ENCODE results near the gene FGF8. TPM values are rescaled to one million over a fixed set of nuclear protein-coding genes. Genes with fewer than 3 reads are reported as not detected.

The FGF8 gene
- total and polyA plus RNA-seq, 9 of the 15 experiments (the other 6 are each of a cell fraction or from before 2014, with no cell fraction given), result 0.13 to 0.82 (median 0.37) TPM; not detected in 5

GRCh38 chr10:101749047-101750016, 26.6 kb downstream of the FGF8 start (continued):
- TF ChIP-seq MGA (IDR thresholded peaks at IDR 0.05), result peak; percentile 72
- no peak for TF ChIP-seq FUS (optimal IDR thresholded peaks at IDR 0.05; ENCODE audit: low read depth, low read length)
- 0 out of 2 replicates have a peak, but pooled peaks have one; percentile 21 for TF ChIP-seq HDAC2 (IDR thresholded peaks at IDR 0.05)
- no peak for TF ChIP-seq FOXP4 (CRISPR knock-in tag; IDR thresholded peaks at IDR 0.05; ENCODE audit: borderline replicate concordance)
- TF ChIP-seq YY1 (IDR thresholded peaks at IDR 0.05; ENCODE audit: borderline replicate concordance in 1 of 3, control insufficient read depth in 1 of 3, extremely low read depth in 1 of 3, insufficient read depth in 3 of 3, insufficient read length in 1 of 3, insufficient replicate concordance in 2 of 3, low read depth in 1 of 3, low read length in 2 of 3), result no peak
- no peak for TF ChIP-seq BACH1 (tag; IDR thresholded peaks at IDR 0.05)
- TF ChIP-seq CC2D1A (IDR thresholded peaks at IDR 0.05), result no peak
- TF ChIP-seq ZBTB17 (CRISPR knock-in tag; IDR thresholded peaks at IDR 0.05), result no peak
- TF ChIP-seq TRIM25 (IDR thresholded peaks at IDR 0.05; ENCODE audit: borderline replicate concordance), result no peak
- no peak for TF ChIP-seq RHOXF2B (CRISPR knock-in tag; conservative IDR thresholded peaks at IDR 0.05)

Measured in K562 (cell line).